Adipose tissue (tissue), 3 donors: Measurements from ENCODE around the gene SMARCE1. TPM values are rescaled to one million over a fixed set of nuclear protein-coding genes. Genes with fewer than 3 reads are reported as not detected.
A peak's percentile ranks its signal among the peaks of the same experiment; 100 is the strongest.

ENCODE experiments used
- H3K27ac ChIP-seq: one replicate; pipeline ENCODE4 v1.5.1; 2013; ENCODE audit warnings: low read depth, low read length
- WGBS, 3 donors: extraction: QIAGEN DNeasy Blood & Tissue Kit; methylation state at CpG; one replicate each; pipeline ENCODE4 v1.1.7; 2013; 5-methylcytosine and 5-hydroxymethylcytosine counted together
- polyA plus RNA-seq, 3 donors: library from polyadenylated mRNA; stranded (reverse); fragments of 200-250 nt; gene quantifications; one replicate each; pipeline ENCODE4 v1.2.3, GENCODE V29; 2013
- donor health status: healthy with polysubstance abuse.
- donor health status: Bipolar disorder and iron deficiency.
- donor health status: healthy.

Gene SMARCE1
- polyA plus RNA-seq, 3 donors = 34.8 to 98.0 (median 68.4) TPM

DNA sequence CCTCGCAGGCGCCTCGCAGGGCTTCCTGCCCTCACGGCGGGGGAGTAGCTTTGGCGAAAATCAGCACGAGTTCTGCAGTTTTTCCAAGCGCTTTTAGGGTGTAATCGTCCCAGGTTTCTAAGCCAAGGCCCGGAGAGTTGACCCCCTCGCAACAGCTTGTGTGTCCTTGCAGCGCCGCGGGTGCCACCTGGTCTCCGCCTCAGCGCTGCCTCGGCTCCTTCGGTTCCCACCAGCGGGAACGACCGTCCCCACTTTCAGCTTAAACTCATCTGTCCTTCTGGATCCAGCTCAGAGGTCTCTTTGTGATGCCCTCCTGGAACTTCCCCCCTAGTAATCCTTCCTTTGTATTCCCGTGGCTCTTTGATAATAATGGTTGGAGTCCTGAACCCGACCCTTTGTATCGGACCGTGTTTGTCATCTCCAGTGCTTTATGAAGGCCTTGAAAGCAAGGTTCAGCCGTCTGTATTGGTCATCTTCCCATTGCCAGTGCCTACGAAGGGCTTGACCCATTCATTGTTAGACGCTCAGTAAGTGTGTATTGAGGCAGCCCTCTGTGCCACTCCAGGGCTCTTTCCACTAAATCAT lies 858 bp upstream of the SMARCE1 start:
- WGBS, 3 donors = 1 to 4% (median 3%) methylated on average over 28 of the region's 28 CpGs

DNA sequence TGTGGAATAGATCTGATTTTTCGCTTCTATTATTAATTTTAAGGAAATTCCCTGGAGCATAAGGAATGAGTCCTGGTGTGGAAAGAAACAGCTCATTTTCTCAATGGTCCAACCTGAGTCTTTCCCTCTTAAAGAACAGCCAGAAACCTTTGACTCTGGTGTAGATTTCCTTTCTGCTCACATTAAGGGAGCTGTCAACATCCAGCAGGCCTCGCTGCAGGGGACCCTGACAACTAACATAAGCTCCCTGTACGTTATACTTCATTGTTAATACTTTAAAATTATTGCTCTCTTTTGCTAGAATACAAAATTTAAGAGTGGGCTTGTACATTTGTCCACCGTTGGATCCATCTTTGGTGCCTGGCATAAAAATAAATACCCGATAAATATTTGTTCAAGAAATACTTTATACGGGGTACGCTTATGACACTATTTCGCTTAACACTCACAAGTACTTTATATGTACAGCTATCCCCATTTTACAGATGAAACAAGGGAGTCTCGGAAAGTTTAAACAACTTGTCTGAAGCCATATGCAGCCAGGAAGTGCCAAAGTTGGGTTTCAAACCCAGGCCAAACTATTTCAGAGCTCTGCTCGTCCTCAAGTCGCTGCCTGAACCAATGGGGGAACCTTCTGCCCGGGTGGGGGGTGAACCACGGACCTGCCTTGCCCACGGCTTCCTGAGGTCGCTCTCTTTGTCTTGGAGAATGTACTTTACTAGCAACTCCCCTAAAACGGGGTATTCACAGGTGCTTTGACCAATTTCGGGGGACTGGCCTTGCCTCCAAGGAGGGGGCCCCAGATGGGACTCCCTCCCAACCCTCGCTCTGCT lies 611 bp downstream of the SMARCE1 start:
- 5 to 11% (median 10%) methylated on average over 18 of the region's 18 CpGs for WGBS, 3 donors

More for the DNA sequence above, 858 bp upstream of the SMARCE1 start:
- H3K27ac ChIP-seq = peak overlapping the region; percentile 36

DNA sequence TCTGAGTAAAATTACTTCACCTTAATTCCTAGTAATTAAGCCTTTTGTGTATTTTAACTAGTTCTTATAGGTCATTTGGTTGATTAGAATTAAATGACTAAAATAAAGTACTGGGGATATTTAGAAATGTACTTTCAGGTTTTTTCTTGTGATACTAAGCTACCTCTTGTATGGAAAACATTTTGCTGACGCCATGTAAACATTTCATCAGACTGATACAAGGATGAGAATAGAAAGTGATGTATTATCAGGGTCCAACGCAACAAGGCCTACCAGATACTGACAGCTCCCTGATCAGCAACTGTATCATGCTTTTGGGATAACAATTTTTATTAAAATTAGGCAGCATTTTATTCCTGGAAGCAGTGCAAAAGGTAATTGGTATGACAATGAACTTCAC lies 1.7 kb downstream of the SMARCE1 start:
- no peak overlapping the region for H3K27ac ChIP-seq
- WGBS, 3 donors = 60 to 73% (median 64%) methylated on average over 2 of the region's 2 CpGs

More for the DNA sequence above, 611 bp downstream of the SMARCE1 start:
- no peak overlapping the region for H3K27ac ChIP-seq

DNA sequence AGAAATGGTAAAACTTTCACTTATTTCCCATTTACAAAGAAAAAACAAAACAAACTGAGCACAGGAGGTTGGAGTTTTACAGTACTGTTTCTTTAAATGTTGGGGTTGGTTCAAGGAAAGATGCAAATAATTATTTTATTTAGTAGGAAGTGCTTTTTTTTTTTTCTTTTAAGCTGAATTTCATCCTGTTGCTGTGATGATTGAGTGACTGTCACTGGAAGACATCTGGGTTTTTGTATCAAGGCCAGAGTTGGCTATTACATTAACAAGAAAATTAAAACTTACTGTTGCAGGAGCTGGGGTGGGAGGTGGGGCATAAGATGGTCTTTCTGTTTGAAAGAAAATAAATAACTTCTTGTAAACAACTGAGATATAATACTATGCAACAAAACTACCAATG lies 2.3 kb downstream of the SMARCE1 start:
- no peak overlapping the region for H3K27ac ChIP-seq

DNA sequence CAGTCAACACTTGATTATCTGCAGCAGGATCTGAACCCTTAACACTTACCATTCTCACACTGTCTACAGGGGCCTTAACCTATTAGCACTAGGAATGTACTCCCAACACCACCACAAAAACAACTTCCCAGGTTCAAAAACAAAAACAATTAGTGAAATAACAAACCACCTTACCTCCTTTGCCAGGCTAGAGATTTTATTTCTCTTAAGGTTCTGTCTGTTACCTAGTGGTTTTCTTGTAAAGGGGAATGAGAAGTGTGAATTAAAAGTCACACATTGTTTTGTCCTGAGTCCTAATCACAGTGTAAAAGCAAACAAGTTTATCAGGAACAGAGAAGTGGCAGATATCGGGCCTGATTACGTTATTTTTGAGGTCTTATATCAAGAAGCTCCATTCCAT lies 9.7 kb downstream of the SMARCE1 start:
- 34 to 89% (median 88%) methylated on average over 2 of the region's 2 CpGs for WGBS, 3 donors
- no peak overlapping the region for H3K27ac ChIP-seq

DNA sequence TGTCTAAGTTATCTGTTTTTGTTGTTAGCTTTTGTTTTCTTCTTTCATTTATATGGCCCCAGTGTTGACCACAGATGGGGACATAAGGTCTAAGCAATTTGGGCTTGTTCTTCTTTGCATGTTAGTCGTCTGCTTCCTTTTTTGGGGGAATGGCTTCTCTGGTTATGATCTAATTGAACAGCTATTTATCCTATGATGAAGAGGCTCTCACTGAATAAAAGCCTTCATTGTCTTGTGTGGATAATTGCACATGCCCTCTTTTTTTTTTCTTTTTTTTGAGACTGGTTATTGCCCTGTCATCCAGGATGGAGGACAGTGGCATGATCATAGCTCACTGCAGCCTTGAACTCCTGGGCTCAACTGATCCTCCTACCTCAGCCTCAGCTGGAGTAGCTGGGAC lies 13.7 kb downstream of the SMARCE1 start:
- WGBS, 3 donors = 74 to 79% (median 78%) methylated on average over 1 of the region's 1 CpG
- no peak overlapping the region for H3K27ac ChIP-seq

DNA sequence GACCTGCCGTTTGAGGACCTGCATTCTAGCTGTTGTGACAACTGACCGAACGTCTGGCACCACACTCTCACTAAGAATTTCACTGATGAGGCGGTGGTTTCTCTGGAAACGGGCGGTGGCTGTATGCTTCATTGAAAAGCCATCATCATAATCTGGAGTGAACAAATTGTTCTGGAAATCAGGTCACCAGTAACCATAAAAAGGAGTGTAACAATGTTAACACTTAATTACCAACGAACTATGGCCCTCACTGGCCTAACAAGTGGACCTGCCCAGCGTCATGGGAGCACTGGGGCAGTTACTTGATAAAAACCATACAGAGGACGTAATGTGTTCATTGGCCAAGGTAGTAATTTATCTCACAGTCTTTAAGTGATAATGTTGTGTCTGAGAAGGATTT lies 15.4 kb downstream of the SMARCE1 start:
- WGBS, 3 donors = 68 to 80% (median 74%) methylated on average over 9 of the region's 9 CpGs
- no peak overlapping the region for H3K27ac ChIP-seq

DNA sequence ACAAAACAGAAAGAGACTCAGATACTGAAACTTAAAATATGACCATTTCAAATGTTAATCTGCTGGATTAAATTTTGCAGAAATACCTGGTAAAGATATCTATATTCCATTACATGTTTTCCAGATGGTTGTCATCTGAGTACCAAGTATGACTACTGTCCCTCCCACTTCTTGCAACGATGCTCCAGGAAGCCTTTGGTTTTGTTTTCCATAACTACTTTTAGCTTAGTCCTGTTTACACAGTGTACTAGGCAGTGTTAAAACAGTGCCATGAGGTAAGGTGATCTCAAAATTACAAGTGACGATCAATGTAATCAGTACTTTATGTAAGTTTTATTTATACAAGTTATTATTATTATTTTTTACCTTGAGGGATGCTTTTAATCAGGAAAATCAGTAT lies 17.8 kb downstream of the SMARCE1 start:
- H3K27ac ChIP-seq = no peak overlapping the region
- 50 to 53% (median 52%) methylated on average over 2 of the region's 2 CpGs for WGBS, 3 donors

DNA sequence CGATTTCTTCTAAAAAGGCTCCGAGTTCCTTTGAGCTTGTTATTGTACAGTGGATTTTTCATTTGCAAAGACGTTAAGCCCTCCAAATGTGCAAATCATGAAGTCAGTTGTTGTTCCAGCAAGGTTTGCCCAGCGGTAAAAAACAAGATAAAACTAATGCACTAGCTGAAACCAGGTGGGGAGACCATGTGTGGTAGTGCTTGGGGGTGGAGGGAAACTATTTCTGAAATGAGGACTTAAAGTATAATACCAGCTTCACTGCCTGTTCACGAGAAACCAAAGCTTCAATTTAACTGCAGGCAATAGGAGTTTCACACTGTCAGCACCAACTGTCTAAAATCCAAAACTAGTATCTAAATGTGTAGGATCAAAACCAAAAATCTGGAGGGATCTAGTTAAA lies 22.3 kb downstream of the SMARCE1 start:
- WGBS, 3 donors = 46 to 68% (median 51%) methylated on average over 5 of the region's 5 CpGs
- no peak overlapping the region for H3K27ac ChIP-seq

DNA sequence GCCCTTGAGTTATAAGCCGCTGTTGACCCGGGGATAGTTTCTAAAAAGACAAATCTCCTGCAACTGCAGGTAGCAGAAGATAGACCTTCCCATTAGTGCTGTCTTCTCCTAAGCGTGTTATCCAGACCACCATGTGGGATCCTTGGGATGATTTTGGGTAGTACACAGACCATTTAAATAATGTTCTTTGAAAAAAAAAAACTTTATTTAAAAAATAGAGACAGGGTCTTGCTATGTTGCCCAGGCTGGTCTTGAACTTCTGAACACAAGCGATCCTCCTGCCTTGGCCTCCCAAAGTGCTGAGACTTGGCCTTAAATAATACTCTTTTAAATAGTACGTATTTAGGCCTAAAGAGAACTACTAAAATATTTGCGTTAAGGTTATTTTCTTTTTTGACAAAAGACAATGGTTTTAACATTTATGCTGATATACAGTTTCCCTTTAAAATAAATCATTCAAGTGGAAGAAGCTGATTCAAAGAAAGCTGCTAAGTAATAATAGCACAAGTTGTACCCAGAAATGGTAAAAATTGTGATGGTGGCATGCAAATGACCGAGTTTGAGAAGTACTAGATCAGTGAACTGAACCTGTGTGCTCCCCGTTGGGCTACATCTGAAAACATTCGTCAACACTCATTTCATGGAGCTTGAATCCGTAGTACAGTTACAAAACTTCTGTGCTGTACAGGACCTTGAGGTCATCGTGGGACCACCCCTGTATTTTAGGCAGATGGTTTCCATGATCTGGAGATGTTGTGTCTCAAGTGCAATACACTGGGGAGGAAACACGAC lies 24.0 kb downstream of the SMARCE1 start:
- 75 to 89% (median 80%) methylated on average over 12 of the region's 12 CpGs for WGBS, 3 donors
- no peak overlapping the region for H3K27ac ChIP-seq

DNA sequence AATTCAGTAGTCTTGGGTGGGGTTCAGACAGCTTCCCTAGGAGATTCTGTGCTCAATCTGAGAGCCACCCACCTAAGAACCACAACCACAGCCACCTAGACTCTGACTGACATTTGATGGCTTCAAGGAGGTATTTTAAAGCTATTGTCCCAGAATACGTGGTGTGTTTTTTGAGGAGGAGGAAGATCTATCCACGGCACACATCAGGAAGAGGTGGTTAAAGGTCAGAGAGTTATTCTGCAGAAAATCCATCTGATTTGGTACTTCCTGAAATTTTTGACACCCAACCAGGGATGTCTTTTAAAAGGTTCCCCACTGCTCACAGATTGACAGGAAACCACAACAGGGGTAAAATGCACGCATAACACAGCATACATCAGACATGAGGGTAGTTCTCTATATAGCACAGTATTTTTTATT lies 25.1 kb downstream of the SMARCE1 start:
- H3K27ac ChIP-seq = no peak overlapping the region
- WGBS, 3 donors = 30 to 47% (median 36%) methylated on average over 3 of the region's 3 CpGs

DNA sequence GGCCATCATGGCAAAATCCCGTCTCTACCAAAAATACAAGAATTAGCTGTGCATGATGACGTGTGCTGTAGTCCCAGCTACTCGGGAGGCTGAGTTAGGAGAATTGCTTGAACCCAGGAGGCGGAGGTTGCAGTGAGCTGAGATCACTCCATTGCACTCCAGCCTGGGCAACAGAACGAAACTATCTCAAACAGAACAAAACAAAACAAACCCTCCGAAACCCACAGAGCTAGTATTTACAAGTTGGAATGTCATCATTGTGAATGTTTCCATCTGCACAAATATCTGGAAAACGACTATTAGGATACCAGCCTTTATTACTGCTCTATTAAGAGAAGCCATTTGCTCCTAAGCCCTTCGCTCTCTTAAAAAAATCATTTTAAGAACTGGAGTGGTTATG lies 26.0 kb downstream of the SMARCE1 start:
- H3K27ac ChIP-seq = no peak overlapping the region
- WGBS, 3 donors = 63 to 68% (median 64%) methylated on average over 8 of the region's 8 CpGs

DNA sequence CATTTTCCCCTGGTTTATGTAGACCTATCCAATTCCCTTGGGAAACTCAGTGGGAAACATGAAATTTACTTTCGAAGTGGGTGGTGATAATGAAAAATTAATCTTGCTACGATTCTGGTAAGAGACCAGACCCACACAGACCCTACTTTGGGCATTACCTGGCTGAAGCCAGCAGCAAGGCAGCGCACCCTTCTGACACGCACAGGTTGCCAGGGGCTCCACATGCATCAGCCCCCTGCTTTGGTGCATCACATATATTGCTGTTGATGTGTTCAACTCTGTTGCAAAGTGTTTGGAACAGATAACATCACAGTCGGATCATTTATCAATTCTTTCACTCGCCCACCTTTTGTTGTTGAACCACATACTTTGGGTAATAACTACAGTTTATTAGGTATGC lies 26.6 kb downstream of the SMARCE1 start:
- 80 to 87% (median 85%) methylated on average over 6 of the region's 6 CpGs for WGBS, 3 donors
- H3K27ac ChIP-seq = no peak overlapping the region

DNA sequence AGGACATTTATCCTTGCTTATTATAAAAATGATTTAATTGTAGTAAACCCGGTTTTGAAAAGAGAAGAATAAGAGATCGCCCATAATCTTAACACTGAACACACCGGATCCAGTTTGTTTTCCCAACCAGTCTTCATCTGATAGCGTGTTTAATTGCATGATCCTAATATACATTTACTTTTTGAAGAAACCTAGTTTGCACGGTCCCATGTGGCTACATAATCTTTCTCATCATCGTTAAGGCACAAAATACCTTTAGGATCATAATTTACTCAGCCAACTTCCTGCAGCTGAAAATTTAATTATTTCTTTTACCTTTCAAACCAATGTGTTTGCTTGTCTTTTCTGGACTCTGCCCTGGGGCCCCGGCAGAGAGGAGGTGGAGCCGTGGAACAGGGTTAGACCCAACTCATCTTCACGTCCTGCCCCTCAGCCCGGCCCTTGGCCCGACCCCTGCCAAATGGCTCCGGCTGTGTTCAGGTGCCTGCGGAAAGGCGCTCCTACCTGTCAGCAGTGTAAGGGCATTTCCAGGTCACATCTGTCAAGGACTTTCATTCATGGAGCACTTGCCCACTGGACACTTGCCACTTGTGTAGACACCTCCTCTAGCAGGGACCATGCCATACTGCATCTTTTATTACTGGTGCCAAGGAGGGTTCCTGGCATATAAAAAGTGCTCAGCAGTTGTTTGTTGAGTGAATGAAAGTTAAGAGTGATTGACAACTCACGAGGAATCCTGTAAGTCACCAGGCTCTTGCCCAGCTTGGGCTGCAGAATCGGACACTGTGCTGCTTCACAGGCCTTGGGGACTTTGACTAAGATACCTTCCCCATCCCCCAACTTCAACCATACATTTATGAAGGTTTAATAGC lies 28.6 kb downstream of the SMARCE1 start:
- no peak overlapping the region for H3K27ac ChIP-seq
- WGBS, 3 donors = 44 to 80% (median 79%) methylated on average over 16 of the region's 16 CpGs

DNA sequence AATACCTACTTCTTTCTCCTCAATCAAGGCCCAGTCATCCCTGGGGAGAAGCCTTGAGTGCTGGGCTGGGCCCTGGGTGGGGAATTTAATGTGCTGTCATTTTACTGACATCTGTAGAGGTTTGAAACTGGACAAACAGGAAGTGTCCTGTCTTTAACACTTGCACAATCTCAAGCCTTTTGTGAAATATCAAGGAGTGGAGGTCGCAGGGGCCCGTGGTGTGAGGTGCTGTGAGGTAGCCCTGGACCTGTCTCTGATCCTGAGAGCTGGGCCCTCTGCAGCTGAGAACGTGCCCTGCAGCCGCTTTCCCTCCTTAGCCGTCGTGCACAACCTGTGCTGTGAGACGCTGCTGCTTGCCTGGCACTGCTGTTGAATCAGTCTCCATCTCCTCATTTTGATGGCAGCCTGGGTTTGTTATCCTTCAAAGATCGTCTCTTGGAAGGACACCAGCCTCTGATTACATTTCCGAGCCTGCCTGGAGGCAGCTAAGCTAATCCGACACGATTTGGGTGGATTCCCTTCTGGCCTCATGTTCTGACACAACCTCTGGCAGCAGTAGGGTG lies 29.9 kb downstream of the SMARCE1 start:
- WGBS, 3 donors = 67 to 70% (median 67%) methylated on average over 11 of the region's 11 CpGs
- H3K27ac ChIP-seq = no peak overlapping the region

DNA sequence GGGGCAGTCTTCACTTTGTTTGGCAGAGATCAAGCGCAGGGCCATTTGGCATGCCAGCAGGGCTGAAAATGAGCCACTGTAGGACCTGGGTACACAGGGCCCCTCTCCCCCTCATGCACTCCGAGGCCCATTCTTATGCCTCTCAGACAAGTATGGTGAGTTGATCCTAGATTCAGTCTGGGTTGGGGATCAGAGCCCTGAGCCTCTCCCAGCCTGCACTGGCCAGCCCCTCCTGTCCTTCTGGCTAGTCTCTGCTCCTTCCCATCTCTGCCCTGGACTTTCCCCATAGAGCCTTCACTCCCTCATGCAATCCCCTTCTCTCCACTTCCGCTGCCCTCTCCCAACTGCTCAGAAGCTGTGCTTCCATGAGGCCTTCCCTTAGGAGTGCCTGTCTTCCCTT lies 31.0 kb downstream of the SMARCE1 start:
- H3K27ac ChIP-seq = no peak overlapping the region
- 57 to 89% (median 65%) methylated on average over 3 of the region's 3 CpGs for WGBS, 3 donors

DNA sequence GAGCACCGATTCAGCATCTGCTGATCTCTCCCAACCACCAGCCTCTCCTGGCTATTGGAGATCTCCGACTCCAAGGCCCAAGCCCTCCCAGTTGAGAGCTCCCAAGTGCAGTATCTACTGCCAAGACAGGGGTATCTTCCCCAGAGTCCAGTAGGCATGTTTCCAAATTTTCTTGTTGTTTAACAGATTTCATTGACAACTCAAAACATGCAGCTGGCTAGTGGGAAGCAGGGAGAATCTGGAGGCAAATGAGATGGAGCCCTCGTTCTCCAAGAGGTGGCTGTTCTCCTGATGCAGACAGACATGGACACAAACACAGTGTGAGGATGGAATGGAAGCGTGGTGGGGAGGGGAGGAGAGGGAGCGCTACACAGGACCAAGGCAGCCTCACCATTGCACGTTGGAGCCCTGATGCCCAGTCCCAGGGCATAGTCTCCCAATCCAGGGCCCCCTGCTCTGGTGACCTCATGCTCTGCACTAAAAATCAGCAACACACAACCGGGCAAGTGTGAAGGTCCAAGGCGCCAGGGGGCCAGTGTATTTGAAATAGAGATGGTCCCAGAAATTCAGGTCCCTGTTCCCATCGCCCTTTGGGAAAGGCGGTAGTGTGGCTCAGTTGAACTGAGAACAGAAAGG lies 31.7 kb downstream of the SMARCE1 start:
- WGBS, 3 donors = 62 to 79% (median 78%) methylated on average over 9 to 10 of the region's 10 CpGs
- no peak overlapping the region for H3K27ac ChIP-seq
